Stimulated activated CD8-positive, alpha-beta memory T cell treated with anti-CD3 and anti-CD28 coated beads, Interleukin-15, amount 100 ng/mL, for 4 hours (primary cell): ENCODE data around the gene PTGDR.

Source experiments
- DNase-seq, 2 donors: peaks; one replicate each; pipeline ENCODE4 v3.0.0-alpha.2; 2020; ENCODE audit warnings: low read depth in 2 of 2

PTGDR gene

GRCh38 chr14:52310541-52310940 is 43.0 kb downstream of the PTGDR start:
- DNase-seq = no peak

DNA sequence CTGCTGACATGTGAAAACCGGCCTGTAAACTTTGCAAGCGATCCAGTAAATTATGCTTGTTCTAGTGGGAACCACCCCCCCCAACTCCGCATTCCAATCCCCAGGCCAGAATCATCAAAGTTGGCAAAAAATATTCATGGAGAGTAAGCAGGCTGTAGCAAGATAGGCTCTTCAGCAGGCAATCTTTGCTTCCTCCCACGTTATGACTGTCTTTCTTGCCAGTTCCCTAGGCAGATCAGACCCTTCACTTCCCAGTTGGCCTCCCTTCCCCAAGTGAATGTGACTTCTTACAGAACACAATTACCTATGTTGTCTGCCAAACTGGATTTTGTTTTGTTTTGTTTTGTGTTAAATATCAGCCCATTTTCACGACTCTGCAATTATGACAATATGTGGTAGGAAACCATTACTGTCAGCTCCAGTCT is 45.4 kb downstream of the PTGDR start:
- DNase-seq = no peak

GRCh38 chr14:52313462-52313861 is 46.0 kb downstream of the PTGDR start:
- no peak for DNase-seq

- peak; percentile 69 to 78 for DNase-seq
Observed at GRCh38 chr14:52313903-52314594, 46.6 kb downstream of the PTGDR start, which contains the start of gene PTGER2. Gene PTGER2, plus strand, starts transcription at chr14:52314312. Its CDS starts 237 bp downstream, at chr14:52314549.

- peak; percentile 10 to 19 for DNase-seq
Observed at GRCh38 chr14:52314595-52315354, 47.3 kb downstream of the PTGDR start.

DNA sequence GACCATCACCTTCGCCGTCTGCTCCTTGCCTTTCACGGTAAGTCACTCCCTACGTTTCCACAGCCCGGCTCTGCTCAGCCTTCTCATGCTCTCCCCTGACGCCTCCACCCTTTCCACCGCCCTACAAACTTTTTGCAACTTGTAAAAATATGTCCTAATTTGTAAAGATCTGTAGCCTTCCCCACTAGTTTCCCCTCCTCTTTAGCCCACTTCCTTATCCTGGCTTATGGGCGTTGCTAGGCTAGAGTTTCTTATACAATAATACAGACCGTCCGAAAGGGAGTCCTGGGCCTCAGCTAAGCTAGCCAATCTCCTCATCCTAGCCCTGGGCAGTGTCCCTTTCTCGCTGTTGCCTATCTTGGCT is 47.8 kb downstream of the PTGDR start:
- DNase-seq = no peak

GRCh38 chr14:52318062-52318461 is 50.6 kb downstream of the PTGDR start:
- no peak for DNase-seq

- no peak for DNase-seq
Observed at GRCh38 chr14:52318826-52319645, 51.5 kb downstream of the PTGDR start.

DNA sequence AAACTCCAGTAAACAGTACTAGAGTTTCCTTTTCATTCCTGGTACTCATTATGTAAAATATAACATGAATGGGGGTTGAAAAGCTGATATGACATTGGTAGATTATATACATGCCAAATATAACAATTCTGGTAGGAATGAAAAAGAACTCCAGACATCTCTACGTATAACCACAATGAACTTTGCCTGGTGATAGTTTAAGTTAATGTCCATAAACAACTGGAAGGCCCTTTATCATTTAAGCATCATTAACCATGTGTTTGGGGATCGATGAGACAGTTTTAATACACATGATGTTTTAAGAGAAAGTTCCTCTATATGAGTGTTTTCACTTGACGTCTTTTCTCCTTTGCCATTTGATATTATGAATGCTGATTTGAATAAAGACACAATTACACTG is 52.4 kb downstream of the PTGDR start:
- no peak for DNase-seq

- DNase-seq = no peak
Observed at GRCh38 chr14:52325126-52325525, 57.6 kb downstream of the PTGDR start.

GRCh38 chr14:52325630-52326029 is 58.1 kb downstream of the PTGDR start:
- no peak for DNase-seq
